NCI-H2081 treated with DMSO at 0.1 percent for 48 hours (cell line): ENCODE data around the gene SLC13A3.

Experiments used
- DNase-seq: peaks from one replicate; lab custom pipeline; 2025; lab: John Stamatoyannopoulos, UW

SLC13A3 gene

DNA sequence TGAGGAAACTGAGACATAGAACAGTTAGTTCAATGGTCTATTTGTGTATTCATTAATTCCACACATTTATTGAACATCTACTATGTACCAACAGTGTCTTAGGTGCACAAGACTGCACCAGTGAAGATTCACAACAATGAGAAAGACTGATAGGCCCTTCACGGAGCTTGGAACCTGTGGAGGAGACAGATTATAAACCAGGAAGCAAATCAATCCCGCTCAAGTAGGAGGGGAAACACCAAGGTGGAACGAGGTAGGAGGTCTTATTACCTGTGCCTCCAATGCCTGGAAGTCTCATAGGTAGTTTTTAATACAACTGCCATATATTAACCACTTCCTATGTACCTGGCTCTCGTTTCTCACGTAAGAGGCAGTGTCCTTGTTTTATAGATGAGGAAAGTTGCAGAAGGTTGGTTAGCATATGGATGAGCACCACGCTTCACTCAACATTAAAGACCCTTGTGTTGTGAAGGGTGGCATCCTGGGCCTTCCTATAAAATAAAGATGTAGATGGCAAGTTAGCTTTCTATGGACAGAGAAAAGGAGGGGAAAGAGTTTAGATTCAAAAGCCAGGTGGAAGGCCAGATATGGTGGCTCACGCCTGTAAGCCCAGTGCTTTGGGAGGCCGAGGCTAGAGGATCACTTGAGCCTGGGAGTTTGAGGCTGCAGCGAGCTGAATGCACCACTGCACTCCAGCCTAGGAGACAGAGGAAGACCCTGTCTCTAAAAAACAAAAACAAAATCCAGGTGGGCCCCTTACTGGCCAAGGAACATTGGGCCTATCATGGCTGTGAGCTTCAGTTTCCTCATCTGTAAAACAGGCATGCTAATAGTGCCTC is 45.1 kb downstream of the SLC13A3 start:
- no peak for DNase-seq

DNA sequence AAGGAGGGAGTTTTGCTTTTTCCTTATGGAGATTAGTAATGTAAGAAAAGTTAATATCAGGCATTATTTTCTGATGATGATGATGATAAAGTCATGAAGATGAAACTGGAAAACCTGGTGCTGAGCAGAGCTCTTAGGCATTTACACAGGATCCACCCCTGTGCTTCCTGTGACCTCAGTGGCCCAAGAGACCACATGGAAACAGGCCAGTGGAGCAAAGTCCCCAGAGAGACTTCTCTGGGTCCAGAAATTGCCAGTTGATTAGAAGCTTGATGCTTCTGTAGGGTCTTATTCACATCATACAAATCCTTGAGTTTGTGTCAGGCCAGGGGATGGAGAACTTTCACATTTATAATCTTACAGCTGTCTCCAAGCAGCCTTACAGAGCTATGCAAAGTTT is 46.1 kb downstream of the SLC13A3 start:
- DNase-seq, result no peak

DNA sequence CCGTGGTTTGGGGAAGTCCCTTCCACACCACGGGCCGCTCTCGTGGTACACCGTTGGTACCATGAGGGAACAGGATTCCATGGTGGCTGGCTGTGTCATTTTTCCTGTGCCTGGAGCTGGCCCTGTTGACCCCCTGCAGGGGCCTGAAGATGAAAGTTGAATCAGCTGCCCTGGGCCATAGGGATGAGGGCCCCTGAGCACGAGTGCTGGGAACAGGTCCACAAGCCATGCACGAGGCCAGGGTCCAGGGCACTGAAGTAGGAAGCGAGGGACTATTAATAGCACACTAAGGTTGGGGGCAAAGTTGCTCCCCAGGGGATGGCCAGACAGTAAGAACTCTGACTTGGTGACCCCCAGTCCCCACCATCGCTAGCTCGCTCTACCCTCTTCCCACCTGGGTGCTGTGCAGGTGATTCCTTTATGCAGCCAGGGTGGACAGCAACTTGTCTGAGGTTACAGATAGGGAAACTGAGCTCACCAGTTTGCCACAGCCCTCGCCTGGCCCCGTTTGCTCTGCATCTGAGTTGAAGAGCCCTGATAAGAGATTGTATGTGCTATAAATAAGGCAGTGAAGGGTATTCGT is 46.6 kb downstream of the SLC13A3 start:
- no peak for DNase-seq

DNA sequence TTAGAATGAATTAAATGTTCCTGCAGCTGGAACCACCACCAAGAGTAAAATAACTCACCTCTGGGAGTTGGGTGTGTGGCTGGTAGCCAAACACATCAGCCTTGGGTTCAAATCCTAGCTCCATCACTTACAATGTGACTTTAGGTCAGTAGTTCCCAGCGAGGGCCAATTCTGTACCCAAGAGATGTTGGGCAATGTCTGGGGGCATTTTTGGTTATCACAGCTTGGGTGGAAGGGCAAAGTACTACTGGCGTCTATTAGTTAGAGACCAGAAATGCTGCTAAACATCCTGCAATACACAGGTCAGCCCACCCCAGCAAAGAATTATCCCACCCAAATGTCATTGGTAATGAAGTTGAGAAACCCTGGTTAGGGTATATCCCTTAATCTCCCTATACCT is 48.8 kb downstream of the SLC13A3 start:
- no peak for DNase-seq

DNA sequence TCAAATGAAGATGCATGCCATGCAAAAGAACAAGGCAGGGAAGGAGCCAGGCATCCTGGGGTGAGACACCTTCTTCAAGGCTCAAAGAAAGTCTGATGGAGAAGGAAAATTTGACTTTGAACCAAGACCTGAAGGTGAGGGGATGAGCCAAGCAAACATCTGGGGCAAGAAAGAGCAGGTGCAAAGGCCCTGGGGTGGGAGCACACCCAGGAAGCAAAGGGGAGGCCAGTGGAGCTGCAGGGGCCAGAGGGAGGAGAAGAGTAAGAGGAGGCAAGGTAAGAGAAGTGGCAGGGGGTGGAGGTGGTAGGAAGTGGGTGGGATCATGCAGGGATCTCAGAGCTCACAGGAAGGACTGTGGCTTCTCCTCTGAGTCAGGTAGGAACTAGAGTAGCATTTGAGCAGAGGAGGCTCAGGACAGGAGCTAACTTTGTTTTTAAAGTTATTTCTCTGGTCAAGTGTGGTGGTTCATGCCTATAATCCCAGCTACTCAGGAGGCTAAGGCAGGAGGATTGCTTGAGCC is 49.6 kb downstream of the SLC13A3 start:
- DNase-seq, result no peak

DNA sequence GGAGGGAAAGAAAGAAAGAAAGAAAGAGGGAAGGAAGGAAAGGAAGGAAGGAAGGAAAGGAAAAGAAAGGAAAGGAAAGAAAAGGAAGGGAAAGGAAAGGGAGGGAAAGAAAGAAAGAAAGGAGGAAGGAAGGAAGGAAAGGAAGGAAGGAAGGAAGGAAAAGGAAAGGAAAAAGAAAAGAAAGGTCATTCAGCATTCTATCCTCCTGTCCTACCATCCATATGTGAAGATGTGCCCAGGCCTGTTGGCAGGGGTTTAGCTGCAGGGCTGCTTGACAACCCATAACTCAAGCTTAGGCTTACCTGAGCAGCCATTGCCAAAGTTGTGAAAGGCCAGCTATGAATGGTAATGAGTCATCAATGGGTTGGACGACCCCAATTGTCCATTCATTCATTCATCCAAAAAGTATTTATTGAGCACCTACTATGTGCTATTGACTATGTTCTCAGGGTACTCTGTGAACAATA is 50.9 kb downstream of the SLC13A3 start:
- no peak for DNase-seq

DNA sequence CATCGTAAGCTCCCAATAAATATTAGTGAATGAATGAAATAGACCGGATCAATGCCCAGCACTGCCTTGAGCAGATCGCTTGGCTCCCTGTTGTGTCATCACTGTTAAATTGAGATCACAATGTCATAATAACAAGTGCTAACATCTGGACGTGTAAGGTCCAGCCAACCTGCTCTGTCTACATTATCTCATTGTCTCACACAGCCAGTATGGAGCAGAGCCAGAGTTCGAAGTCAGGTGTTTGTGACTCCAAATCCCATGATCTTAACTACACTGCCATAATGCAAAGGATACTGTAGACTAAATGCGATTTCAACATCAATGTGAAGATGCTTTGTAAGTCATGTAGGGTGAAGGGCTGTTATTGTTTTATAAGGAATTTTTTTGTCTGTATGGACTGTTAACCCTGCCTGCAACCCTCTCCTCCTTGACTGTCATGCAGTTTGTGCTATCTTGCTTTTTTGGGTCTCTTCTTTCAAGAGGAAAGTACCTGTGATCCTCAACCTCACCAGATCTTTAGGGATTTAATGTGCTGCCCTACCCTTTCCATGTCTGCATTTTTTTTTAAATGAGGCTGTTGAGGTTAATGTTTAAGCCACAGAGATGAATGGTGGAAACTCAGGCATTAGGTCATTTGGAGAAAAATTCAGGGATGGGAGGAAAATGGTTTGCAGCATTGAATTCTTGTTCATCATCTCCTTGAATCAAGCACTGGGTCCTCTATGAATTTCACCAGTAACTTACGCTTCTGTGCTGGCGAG is 51.9 kb downstream of the SLC13A3 start:
- DNase-seq, result no peak

DNA sequence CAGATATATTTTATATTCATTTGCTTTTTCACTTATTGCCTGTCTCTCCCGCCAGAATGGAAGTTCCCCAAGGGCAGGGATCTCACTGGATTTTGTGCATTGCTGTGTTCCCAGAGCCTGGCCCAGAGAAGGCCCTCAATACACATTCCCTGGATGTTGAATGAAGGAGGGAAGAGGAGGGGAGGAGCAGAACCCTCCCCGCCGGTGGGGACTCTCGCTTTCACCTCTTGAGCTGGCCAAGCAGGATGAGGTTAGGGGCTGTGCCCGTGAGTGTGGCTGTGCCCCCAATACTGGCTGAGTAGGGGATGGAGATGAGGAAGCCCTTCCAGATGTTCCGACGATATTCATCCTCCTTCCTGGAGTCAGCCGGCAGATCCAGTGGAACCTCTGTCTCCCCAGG is 55.3 kb downstream of the SLC13A3 start:
- no peak for DNase-seq

DNA sequence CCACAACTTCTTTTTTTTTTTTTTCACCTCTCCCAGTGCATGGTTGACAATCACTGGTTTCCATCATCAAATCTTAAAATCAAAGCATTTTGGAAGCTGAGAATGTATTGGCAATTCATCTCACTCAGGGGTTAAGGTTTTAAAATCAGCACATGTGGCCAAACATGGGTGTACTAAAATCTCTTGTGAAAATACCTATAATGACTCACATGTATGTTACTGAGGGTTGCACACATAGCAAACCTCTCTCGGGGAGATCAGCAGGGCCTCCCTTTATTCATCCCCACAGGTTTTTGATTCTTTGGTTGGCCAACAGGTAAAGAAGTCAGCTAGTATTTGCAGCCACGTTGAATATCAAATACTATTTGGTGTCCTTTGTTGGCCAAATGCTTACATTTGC is 56.5 kb downstream of the SLC13A3 start:
- no peak for DNase-seq

DNA sequence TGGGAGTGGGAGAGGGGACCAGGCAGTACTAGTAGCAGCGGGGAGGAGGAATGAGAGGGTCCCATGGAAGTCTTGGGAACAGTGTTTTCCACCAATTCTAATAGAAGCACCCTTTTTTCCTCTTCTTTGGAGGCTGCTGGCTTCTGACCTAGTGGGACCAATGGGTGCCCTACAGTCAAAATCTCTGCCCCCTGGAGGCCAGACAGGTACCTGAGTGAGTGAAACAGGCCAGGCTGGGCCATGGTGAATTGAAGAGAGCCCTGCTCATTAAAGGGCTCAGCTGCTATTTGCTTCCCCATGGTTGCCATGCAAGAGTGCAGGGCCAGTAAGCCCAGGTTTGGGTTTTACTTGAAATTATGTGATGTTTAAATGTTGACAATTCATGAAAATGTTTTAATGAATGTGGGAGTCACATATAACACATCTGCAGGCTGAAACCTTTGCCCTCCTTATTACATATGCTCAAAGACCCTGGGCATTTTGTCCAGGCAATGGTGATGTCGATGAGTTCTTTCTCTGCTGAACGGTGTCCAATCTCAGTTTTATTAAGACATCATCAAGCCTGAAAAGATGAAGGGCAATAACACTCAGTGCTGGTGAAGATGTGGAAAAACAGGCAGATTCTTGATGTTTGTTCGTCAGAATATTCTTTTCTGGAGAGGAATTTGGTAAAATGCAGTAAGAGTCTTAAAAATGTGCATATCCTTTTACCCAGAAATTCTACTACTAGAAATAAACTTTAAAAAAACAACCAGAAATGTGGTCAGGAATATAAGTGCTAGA is 58.5 kb downstream of the SLC13A3 start:
- no peak for DNase-seq

DNA sequence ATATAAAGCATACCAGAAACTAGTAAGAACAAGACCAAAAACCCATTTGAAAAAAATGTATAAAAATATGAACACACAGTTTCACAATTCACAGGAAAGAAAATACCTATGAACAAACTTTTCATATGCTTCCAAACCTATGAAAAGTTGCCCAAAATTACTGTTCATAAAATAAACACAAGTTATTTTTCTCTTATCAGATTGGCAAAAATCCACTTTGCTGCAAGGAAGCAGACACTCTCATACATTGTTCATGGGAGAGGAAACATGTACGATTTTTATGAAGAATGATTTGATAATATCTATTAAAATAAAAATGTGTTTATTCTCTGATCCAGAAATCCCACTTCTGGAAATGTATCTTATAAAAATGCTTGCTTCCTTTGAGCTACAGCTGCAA is 60.8 kb downstream of the SLC13A3 start:
- no peak for DNase-seq

DNA sequence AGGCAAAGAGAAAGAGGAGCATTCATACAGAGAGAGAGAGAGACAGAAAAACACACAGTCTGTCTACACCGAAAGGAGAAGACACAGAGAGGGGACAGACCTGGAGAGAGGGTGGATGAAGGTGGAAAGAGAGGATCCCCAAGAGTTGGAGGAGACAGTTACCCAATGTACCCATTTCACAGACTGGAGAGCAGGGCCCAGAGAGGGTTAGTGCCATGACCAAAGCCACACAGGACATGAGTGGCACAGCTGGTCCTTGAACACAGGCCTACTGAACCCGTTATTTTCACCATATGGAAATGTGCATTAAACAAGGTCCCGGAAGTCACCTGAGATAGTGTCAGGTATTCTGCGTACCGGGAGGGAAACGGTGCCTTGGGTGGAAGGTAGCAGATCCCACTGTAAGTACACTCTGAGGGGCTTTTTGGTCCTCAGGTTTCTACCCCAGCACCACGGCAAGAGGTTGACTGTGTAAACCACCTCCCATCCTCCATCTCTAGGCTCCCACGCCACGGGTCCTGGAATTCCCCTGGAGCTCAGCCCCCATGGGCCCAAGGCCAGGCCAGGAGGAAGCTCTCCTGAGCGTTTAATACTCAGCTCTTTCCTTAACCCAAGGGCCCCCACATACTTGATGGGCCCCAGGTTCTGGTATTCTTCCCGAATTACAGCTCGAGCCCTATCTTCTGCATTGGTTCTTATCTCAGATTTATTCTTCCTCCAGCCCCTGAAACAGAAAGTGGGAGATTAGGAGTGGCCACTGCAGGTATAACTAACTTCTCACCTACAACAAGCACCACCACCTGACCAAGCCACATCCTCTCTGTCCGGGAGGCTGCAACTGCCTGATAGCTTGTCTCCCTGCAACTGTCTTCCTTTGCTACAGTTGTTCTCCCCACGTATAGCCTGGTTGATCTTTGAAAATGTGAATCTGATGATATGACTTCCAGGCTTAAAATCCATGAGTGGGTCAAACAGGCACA is 62.4 kb downstream of the SLC13A3 start:
- DNase-seq, result no peak

DNA sequence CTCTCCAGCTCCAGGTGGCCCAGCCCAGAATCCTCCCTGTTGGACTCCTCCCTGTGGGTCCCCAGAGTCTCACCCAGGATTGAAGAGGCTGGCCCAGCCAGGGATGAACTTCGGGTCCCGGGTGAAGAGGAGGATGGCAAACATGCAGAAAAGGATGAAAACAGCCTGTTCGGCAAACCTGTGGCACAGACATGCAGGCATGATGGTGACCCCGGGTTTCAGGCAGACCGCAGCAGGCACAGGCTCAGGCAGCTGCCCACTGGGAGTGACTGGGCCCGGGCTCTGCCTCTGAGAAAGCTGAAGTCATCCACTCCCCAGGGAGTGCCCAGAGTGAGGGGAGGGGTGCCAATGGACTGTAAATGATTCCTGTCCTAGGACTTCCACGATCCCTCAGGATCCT is 63.3 kb downstream of the SLC13A3 start:
- no peak for DNase-seq

DNA sequence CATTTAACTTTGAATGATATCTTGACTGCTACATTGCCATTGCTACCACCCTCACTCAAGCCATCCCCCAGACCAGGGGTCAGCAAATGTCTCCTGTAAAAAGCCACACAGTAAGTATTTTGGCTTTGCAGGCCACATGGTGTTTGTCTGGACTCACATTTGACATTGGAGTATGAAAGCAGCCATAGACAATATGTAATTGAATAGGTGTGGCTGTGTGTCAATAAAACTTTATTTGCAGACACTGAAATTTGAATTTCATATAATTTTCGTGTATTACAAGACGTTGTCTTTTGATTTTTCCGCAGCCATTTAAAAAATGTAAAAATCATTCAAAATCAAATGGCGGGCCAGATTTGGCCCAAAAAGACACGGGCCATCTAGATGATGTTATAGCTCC is 64.5 kb downstream of the SLC13A3 start:
- no peak for DNase-seq

DNA sequence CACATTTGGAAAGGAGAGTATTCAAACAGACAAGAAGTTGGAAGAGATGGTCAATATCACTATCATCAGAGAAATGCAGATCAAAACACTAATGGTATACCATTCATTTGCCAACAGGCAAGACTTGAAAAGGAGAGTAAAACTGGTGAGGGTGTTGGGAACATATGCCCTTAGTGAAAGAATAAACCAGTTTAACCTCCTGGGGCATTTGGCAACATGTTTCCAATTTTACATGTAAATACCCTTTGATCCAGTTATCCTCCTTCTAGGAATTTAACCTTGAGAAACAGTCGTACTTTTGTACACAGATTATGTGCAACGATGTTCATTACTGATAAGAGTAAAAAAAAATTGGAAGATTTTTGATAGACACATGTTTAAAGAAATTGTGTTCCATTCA is 66.8 kb downstream of the SLC13A3 start:
- no peak for DNase-seq

DNA sequence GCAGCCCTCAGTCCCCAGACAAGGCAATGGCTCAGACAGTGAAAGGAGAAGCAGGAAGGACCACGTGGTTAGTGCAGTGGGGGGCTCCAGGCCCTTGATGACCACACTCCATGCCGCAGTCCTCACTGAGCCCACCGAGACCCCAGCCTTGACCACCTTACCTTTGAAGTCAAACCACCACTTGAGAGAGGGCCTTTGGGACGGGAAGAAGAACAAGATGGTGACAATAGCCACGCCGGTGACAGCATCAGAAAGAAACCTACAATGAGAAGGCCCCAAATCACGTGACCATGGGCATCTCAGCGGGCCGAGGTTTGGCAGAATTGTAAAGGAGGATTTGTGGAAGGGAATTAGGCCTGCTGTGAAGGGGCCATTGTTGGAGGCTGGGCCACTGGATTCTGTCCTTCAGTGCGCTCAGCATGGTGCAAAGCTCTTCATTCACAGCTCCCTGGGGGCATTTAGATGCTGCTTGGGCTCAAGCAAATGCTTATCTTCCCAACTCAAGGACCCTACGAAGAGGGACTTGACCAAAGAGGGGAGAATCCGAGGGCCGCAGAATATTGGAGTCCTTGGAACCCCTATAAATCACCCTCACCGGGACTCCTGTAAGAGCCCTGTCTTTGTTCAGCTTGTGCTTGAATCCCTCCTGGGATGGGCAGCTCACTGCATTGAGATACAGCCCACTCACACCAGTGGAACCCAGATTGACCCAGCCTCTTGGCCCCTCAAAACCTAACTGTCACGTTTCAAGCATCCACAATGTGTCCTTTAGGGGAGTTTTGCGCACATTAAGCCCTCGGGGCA is 67.6 kb downstream of the SLC13A3 start:
- no peak for DNase-seq

DNA sequence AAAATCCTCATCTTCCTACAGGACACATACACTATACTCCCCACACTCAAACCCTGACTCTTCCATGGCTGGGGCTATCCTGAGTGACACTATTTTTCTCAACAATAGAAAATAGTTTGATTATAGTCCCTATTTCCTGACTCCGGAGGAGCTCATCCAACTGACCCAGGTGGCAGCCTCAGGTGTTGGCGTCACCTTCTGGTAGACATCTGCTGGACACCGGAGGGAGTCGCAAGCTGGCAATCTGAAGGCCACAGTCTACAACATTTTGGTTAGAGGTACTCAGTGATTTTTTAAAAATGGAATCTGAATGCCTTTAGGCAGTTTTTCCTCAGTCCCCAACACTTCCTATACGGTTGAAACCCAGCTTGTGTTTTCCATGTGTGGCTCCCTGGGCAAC is 68.6 kb downstream of the SLC13A3 start:
- DNase-seq, result no peak

DNA sequence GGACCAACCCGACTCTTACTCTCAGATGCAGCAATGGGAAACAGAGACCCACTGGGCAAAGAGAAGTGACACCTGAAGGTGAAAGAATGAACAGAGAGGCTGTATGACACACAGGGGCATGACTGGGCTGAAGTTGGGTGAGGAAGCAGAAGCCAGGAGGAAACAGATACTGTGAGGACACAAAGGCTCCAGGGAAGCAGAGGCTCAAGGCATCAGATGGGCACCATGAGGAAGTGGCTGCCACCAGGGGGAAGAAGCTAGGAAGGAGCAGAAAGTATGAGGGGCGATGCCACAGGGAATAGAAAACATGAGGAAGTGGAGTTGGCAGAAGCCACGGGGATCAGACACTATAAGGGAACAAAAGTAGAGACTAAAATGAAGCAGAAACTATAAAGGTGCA is 69.9 kb downstream of the SLC13A3 start:
- no peak for DNase-seq

DNA sequence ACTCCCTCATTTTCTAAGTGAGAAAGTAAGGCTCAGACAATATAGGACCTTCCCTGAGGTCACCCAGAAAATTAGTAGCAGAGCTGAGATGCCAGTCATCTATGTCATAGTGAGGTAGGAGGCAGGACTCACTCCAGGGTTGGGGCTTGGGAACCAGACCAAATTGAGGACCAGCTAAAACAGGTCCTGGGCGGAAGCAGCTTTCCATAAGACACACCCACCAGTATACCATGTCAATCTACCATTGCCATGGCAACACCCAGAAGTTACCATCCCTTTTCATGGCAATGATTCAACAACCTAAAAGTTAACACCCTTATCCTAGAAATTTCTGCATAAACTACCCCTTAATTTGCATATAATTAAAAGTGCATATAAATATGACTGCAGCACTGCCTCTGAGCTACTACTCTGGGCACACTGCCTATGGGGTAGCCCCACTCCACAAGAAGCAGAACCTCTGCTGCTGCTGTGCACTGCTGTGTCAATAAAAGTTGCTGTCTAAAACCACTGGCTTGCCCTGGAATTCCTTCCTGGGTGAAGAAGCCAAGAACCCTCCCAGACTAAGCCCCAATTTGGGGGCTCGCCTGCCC is 70.5 kb downstream of the SLC13A3 start:
- DNase-seq, result no peak

DNA sequence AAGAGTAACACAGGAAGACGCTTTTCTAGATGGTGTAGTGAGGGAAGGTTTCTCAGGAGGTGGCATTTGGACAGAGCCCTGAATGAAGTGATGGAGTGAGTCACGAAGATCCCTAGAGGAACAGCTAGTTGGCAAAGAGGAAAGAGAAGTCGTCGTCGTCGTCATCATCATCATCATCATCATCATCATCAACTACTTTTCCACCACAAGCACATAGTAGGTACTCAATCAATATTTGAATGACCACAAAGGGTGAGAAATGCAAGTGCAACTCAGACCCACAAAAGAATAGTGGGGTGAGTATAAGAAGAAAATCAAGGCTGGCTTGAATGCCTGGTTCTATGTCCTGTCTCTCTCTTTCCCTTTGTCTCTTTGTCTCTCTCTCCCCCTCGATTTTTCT is 72.5 kb downstream of the SLC13A3 start:
- DNase-seq, result no peak
